HG03521 (cell line): ENCODE results near the gene CITED4.

Experiments used
- ATAC-seq: cut with Tn5 transposase; IDR thresholded peaks from one replicate; pipeline ENCODE4 v1.9.1; 2021; ENCODE audit warnings: mild to moderate bottlenecking, moderate library complexity; ENCODE audit not compliant: unreplicated experiment

CITED4 gene

DNA sequence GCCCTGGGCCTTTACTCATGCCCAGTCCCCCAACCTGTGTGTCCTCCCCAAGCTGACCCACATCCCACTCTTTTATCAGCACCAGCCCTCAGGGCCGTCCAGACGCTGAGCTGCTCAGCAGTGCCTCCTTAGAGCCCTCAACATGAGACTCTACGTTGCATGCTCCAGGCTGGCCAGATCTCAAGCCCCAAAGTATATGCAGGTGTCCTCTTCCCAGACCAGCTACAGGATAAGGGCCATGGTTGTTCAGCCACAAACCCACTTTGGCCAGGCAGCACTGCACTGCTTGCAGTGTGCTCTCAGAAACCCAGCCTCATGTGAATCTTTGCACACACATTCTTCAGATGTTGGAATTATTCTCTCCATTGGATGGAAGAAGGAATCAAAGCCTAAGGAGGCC lies 6.0 kb downstream of the CITED4 start:
- ATAC-seq, result no peak

DNA sequence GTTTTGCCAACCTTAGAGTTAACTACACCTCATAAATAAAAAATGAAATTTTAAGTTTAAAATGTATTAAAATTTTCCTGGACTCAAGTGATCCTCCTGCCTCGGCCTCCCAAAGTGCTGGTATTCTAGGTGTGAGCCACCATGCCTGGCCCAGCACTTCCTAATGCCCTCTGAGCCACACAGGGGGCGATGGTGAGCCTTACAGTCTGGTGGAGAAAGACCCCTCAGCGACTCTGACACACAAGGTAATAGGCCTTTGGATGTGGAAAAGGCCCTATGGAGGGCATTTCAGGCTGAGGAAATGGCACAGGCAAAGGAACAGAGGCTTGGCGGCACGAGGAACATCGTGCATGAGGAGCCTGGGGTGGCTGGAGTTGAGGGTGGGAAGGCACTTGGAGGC lies 6.7 kb downstream of the CITED4 start:
- no peak for ATAC-seq

DNA sequence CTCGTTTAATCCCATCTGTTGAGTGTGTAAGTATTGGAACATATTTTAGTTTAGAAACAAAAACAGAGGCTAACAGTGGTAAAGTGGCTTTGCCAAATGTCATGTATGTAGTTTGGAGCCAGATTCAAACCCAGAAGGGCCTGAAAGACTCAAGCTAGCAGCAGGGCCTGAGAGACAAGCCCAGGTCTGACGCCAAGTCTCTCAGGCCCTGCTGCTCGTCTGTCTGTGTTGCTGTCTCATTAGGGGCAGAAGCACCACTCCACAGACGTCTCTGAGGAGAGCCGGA lies 8.3 kb downstream of the CITED4 start:
- ATAC-seq, result no peak

- no peak for ATAC-seq
Measured at GRCh38 chr1:40853113-40853884, 8.9 kb downstream of the CITED4 start.

GRCh38 chr1:40851643-40852042 lies 10.5 kb downstream of the CITED4 start:
- no peak for ATAC-seq

- peak; percentile 62 for ATAC-seq
Measured at GRCh38 chr1:40849801-40850592, 12.2 kb downstream of the CITED4 start.

GRCh38 chr1:40848530-40849189 lies 13.5 kb downstream of the CITED4 start:
- ATAC-seq, result no peak

DNA sequence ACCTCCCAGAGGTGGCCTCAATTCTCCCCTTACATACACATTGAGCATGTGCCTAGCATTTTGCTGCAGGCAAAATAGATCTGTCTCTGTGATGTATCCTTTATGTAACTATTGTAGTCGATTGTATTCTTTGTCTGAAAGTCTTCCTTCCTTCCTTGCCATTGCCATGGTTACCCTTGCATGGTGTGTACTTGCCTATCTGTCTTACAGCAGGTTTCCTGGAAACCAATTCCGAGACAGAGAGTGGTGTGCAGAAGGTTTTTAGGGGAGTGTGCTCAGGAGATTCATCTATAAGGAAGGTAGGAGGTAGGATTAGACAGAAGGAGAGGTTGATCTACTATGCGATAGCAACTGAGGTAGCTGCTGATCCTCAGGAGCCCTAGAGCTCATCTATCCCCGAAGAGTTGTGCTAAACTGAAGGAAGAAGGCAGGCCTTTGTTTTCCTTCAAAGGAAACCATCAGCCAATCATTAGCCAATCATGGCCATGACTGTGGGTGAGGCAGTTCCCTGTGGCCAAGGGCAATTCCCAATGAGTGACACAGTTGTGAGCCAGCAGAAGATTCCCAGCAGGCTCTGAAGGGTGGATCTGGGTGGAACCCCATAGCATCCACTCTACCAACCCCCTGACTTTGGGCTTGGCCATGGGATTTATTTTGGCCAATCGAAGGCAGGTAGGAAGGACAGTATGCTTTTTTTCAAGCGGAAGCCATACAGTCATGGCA lies 15.0 kb downstream of the CITED4 start:
- ATAC-seq, result no peak

GRCh38 chr1:40845895-40846294 lies 16.3 kb downstream of the CITED4 start:
- ATAC-seq, result no peak

DNA sequence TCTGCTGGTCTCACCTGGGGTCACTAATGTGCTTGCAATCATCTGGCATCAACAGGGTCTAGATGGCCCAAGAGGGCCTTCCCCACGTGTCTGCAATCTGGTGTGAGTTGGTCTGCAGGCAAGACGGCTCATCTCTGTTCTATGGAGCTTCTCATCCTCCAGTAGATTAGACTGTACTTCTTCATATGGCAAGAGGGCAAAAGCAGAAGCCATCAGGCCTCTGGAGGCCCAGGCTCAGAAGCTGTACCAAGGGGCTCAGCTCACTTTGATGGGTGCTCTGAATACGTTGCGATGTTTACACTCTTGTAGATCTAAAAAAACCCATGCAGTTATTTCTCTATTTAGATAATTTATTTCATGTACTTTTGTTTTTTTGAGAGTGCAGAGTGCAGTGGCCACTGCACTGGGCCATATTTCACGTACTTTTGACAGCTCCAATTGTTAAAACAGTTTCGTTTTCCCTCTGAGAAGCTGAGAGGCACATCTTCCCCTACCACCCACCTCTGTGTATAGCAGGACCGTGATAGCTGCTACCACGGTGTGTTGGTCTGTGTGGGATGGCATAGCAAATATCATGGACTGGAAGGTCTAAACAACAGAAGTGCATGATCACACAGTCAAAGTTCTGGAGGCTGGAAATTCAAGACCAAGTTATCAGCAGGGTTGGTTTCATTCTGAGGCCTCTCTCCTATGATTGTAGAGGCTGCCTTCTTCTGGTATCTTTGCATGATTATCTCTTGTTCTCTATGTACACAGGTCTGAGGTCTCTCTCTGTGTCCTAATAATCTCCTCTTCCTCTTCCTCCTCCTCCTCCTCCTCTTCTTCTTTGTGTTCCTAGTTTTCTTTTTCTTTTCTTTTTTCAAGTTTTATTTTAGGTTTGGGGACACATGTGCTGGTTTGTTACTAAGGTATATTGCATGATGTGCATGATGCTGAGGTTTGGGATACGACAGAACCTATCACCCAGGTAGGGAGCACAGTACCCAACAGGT lies 17.0 kb downstream of the CITED4 start:
- ATAC-seq, result no peak

DNA sequence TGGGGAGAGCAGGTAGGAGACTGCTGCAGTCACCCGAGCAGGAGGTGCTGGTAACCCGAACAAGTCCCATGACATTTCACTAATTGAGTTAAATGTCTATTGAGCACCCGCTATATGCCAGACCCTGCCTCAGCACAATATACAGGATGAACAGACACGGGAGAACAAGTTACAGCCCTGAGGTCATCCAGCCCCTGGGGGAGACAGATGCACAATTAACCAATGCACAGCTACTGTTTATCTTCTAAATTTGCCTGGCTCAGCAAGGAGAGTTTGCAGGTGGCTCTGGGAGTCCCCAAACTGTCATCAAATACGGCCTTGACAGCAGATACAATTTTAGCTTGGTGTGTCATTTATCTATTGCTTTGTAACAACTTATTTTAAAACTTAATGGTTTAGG lies 18.1 kb downstream of the CITED4 start:
- no peak for ATAC-seq

DNA sequence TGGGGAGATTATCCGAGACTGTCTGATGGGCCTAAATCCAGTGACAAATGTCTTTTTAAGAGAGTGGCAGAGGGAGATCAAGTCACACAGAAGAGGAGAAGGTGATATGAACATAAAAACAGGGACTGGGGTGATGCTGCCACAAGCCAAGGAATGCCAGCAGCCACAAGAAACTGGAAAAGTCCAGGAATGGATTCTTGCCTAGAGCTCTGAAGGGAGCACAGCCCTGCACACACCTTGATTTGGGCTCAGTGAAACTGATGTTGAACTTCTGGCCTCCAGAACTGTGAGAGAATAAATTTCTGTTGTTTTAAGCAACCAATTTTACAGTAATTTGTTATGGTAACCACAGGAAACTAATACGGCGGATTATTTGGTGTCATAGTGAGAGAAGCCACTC lies 19.5 kb downstream of the CITED4 start:
- no peak for ATAC-seq

- no peak for ATAC-seq
Measured at GRCh38 chr1:40842207-40842606, 20.0 kb downstream of the CITED4 start.

GRCh38 chr1:40841602-40842001 lies 20.6 kb downstream of the CITED4 start:
- ATAC-seq, result no peak

- ATAC-seq, result no peak
Measured at GRCh38 chr1:40840526-40841323, 21.4 kb downstream of the CITED4 start.

GRCh38 chr1:40839943-40840335 lies 22.2 kb downstream of the CITED4 start:
- ATAC-seq, result no peak

- ATAC-seq, result no peak
Measured at GRCh38 chr1:40838980-40839942, 22.9 kb downstream of the CITED4 start.
